ENCODE data around the gene RAP1GAP. TPM values are rescaled to one million over a fixed set of nuclear protein-coding genes. Genes with fewer than 3 reads are reported as not detected.

RAP1GAP gene
- total RNA-seq, 1 donor from 2014 or later: 62.4 TPM

GRCh38 chr1:21585037-21585436, 84.1 kb downstream of the RAP1GAP start:
- no peak overlapping the region for H3K27ac ChIP-seq
- no peaks in the 10 kb centered on the region for H3K9me3 ChIP-seq
- H3K4me1 ChIP-seq: peaks cover 8% of the 10 kb centered on the region
- no peak for TF ChIP-seq CTCF (IDR thresholded peaks at IDR 0.05)
- intact Hi-C loops (cut with DNase I): no loop called here
- H3K27me3 ChIP-seq: no peaks in the 10 kb centered on the region
- DNase-seq (no peak), ATAC-seq (no peak)
- no peak overlapping the region for H3K4me3 ChIP-seq
- no peaks in the 10 kb centered on the region for H3K36me3 ChIP-seq

GRCh38 chr1:21584096-21584495, 85.1 kb downstream of the RAP1GAP start:
- no peak overlapping the region for H3K27ac ChIP-seq
- ATAC-seq: no peak
- TF ChIP-seq CTCF (IDR thresholded peaks at IDR 0.05): no peak

GRCh38 chr1:21579791-21580190, 89.4 kb downstream of the RAP1GAP start:
- Histone ChIP-seq H3K4me3 (no peak overlapping the region), H3K4me1 (no peaks in the 10 kb centered on the region), H3K9me3 (no peaks in the 10 kb centered on the region), H3K27me3 (no peaks in the 10 kb centered on the region), H3K36me3 (no peaks in the 10 kb centered on the region), H3K27ac (no peak overlapping the region)
- DNase-seq (no peak), ATAC-seq (no peak)
- no peak for TF ChIP-seq CTCF (IDR thresholded peaks at IDR 0.05)
- intact Hi-C loops (cut with DNase I): loop anchor here (10.0 kb wide), 1 partner anchor 65 kb away; no protein-coding TSS in a partner anchor

More at GRCh38 chr1:21584096-21584495, 85.1 kb downstream of the RAP1GAP start:
- Histone ChIP-seq H3K36me3 (no peaks in the 10 kb centered on the region), H3K27me3 (no peaks in the 10 kb centered on the region), H3K4me3 (no peak overlapping the region), H3K4me1 (peaks cover 8% of the 10 kb centered on the region), H3K9me3 (no peaks in the 10 kb centered on the region)
- no peak for DNase-seq
- intact Hi-C loops (cut with DNase I): no loop called here

GRCh38 chr1:21577933-21578332, 91.2 kb downstream of the RAP1GAP start:
- Histone ChIP-seq H3K9me3 (no peaks in the 10 kb centered on the region), H3K4me3 (no peak overlapping the region), H3K36me3 (no peaks in the 10 kb centered on the region), H3K4me1 (peaks cover 3% of the 10 kb centered on the region), H3K27me3 (no peaks in the 10 kb centered on the region), H3K27ac (no peak overlapping the region)
- ATAC-seq (no peak), DNase-seq (no peak)
- no peak for TF ChIP-seq CTCF (IDR thresholded peaks at IDR 0.05)
- intact Hi-C loops (cut with DNase I): loop anchor here (10.0 kb wide), 1 partner anchor 63 kb away; no protein-coding TSS in a partner anchor

GRCh38 chr1:21577324-21577723, 91.8 kb downstream of the RAP1GAP start:
- no peaks in the 10 kb centered on the region for H3K36me3 ChIP-seq
- H3K9me3 ChIP-seq: no peaks in the 10 kb centered on the region
- no peak overlapping the region for H3K4me3 ChIP-seq
- ATAC-seq (no peak), DNase-seq (no peak)
- no peak overlapping the region for H3K27ac ChIP-seq
- no peaks in the 10 kb centered on the region for H3K27me3 ChIP-seq
- peaks cover 3% of the 10 kb centered on the region for H3K4me1 ChIP-seq
- intact Hi-C loops (cut with DNase I): loop anchor here (10.0 kb wide), 1 partner anchor 63 kb away; no protein-coding TSS in a partner anchor
- no peak for TF ChIP-seq CTCF (IDR thresholded peaks at IDR 0.05)

- intact Hi-C loops (cut with DNase I): loop anchor here (10.0 kb wide), 1 partner anchor 62 kb away; no protein-coding TSS in a partner anchor
- ATAC-seq: no peak
- Histone ChIP-seq H3K27me3 (no peaks in the 10 kb centered on the region), H3K4me3 (no peak overlapping the region), H3K27ac (no peak overlapping the region), H3K4me1 (peaks cover 3% of the 10 kb centered on the region), H3K36me3 (no peaks in the 10 kb centered on the region), H3K9me3 (no peaks in the 10 kb centered on the region)
- no peak for DNase-seq
- no peak for TF ChIP-seq CTCF (IDR thresholded peaks at IDR 0.05)
Observed at GRCh38 chr1:21576798-21577187, 92.4 kb downstream of the RAP1GAP start.

Data from upper lobe of right lung (tissue), 1 donor.